ENCODE data around the gene RSF1.

GRCh38 chr11:77665240-77665965, 155.1 kb downstream of the RSF1 start:
- TF ChIP-seq, protein P1, sequence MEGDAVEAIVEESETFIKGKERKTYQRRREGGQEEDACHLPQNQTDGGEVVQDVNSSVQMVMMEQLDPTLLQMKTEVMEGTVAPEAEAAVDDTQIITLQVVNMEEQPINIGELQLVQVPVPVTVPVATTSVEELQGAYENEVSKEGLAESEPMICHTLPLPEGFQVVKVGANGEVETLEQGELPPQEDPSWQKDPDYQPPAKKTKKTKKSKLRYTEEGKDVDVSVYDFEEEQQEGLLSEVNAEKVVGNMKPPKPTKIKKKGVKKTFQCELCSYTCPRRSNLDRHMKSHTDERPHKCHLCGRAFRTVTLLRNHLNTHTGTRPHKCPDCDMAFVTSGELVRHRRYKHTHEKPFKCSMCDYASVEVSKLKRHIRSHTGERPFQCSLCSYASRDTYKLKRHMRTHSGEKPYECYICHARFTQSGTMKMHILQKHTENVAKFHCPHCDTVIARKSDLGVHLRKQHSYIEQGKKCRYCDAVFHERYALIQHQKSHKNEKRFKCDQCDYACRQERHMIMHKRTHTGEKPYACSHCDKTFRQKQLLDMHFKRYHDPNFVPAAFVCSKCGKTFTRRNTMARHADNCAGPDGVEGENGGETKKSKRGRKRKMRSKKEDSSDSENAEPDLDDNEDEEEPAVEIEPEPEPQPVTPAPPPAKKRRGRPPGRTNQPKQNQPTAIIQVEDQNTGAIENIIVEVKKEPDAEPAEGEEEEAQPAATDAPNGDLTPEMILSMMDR (conservative IDR thresholded peaks at IDR 0.05; ENCODE audit: low read length) = no peak
- TF ChIP-seq EZH2phosphoT487 (IDR thresholded peaks at IDR 0.05; ENCODE audit: borderline replicate concordance, low read depth, low read length) = no peak

All from OCI-LY7 (cell line).